ES-I3 (cell line): ENCODE measurements around the gene VAMP5.
"Not testable (repeated sequence)": the region's sequence is repeated elsewhere in the genome, so short reads cannot be mapped to it uniquely, and the experiment has no call there.

Experiments used
- H3K36me3 ChIP-seq: 2 replicates; pipeline ENCODE4 v1.6.1; 2013; ENCODE audit warnings: mild to moderate bottlenecking, low read length, control low read depth, moderate library complexity; ENCODE audit not compliant: insufficient read depth
- H3K4me1 ChIP-seq: 2 replicates; pipeline ENCODE4 v1.6.1; 2013; ENCODE audit warnings: mild to moderate bottlenecking, control low read depth, low read length; ENCODE audit not compliant: insufficient read depth
- H3K9ac ChIP-seq: 2 replicates; pipeline ENCODE4 v1.6.1; 2013; ENCODE audit warnings: low read depth, mild to moderate bottlenecking, low read length, moderate library complexity
- H3K9me3 ChIP-seq: 2 replicates; pipeline ENCODE4 v1.6.1; 2013; ENCODE audit warnings: mild to moderate bottlenecking, low read length, moderate library complexity; ENCODE audit not compliant: control insufficient read depth, insufficient read depth

VAMP5 gene

DNA sequence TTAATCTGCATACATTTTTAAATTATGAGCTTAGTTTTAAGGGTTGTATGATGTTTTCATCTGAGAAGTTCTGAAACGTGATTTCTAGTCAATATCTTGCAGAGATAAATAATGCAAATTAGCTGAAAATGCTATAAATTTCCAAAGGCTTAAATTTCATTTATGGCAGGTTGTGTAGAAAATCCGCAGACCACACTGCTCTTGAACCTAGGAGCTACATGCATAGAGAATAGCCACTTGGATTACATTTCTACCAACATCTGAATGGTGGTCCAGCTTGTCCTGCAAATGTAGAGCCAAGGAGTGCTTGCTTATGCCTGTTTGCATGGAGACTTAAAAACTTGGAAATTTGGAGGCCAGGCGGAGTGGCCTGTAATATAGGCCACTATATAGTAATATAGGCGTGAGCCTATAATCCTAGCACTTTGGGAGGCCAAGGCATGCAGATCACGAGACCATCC lies 38.4 kb upstream of the VAMP5 start:
- Histone ChIP-seq H3K9me3 (no peaks in the 10 kb centered on the region), H3K9ac (no peak overlapping the region), H3K36me3 (peaks cover 47% of the 10 kb centered on the region), H3K4me1 (peaks cover 9% of the 10 kb centered on the region)

DNA sequence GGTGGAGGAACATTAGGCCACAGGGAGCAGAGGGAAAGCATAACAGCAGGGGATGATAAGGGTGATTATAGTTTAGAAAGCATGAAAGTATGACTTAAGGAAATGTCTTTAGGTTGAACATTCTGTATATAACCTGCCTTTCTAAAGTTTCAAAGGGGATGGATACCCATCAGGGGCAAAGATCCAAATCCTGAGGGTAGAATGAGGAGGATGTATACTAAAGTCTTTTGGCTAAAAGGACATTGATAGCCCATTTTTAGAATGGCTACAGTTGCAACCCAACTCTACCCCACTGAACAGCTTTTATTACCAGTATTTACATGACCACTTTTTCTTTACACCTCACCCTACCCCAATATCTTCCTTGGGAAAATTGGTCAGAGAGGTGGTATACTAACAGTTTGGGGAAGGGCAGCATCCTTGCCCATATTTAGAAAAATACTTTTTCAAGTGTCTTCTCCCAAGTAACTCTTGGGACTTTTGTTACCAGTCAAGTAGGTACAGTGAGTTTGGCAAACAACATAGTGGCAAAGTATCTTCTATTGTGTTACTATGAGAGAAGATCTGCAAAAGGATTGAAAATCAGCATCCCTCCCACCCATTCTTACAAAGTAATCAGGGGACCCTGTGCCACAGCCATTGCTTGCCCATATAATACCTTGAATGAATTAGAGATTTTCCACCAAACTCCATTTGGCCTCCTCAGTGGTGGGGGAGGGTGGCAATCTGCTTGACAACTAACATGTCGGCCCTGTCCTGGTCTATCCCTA lies 37.0 kb upstream of the VAMP5 start:
- no peaks in the 10 kb centered on the region for H3K4me1 ChIP-seq
- no peaks in the 10 kb centered on the region for H3K9me3 ChIP-seq
- H3K36me3 ChIP-seq: peaks cover 43% of the 10 kb centered on the region
- H3K9ac ChIP-seq: no peak overlapping the region

GRCh38 chr2:85547859-85548607 lies 36.2 kb upstream of the VAMP5 start:
- Histone ChIP-seq H3K9me3 (no peaks in the 10 kb centered on the region), H3K36me3 (peaks cover 42% of the 10 kb centered on the region), H3K9ac (no peak overlapping the region), H3K4me1 (no peaks in the 10 kb centered on the region)

DNA sequence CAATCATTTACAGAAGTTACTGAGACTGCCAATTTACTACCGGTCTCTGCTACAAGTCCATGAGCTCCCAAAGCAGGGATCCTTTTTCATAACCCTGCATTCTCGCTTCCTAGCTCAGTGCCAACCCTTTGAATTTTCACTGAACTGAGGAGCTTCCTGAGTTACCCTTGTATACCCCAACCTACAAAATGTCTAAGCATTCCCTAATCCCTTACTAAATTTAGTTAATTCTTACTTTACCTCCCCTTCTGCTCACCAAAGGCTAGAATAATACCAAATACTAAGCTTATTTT lies 35.7 kb upstream of the VAMP5 start:
- Histone ChIP-seq H3K36me3 (peaks cover 36% of the 10 kb centered on the region), H3K4me1 (no peaks in the 10 kb centered on the region), H3K9ac (no peak overlapping the region), H3K9me3 (no peaks in the 10 kb centered on the region)

DNA sequence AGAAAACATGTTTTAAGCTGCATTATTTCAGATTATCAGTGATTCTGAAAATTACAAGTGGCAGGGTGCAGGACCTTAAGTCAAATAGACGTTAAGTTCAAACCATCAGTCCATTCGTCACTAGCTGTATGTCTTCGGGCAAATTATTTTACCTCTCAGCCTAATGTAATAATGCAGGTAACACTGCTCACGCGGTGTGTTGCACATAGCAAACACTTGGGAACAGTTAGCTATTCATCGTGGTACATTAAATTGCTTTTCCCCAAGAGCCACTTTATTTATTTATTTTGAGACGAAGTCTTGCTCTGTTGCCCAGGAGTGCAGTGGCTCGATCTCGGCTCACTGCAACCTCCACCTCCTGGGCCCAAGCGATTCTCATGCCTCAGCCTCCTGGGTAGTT lies 35.1 kb upstream of the VAMP5 start:
- H3K4me1 ChIP-seq: no peaks in the 10 kb centered on the region
- peaks cover 38% of the 10 kb centered on the region for H3K36me3 ChIP-seq
- H3K9ac ChIP-seq: no peak overlapping the region
- no peaks in the 10 kb centered on the region for H3K9me3 ChIP-seq

- H3K4me1 ChIP-seq: no peaks in the 10 kb centered on the region
- peaks cover 37% of the 10 kb centered on the region for H3K36me3 ChIP-seq
- H3K9ac ChIP-seq: no peak overlapping the region
These were observed 34.4 kb upstream of the VAMP5 start for GRCh38 chr2:85549826-85550225.

DNA sequence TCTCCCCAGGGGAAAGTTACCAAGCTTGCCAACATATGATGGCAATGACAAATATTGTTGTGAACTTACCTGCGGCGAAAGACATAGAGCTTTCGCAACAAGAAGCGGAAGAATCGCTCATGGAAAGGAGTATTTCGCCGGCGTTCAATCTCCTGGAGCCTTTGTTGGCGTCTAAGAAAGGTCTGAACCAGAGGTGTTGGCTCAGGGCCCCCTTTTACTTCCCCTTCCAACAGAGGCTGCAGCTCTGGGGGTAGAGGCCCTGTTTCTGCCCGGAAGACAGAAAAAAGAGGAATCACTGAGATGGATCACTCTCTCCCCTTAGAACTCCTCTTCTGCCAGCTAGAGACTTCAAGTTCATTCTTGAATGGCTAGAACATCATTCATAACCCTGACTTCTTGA lies 33.7 kb upstream of the VAMP5 start:
- H3K36me3 ChIP-seq: peaks cover 38% of the 10 kb centered on the region

More at GRCh38 chr2:85549826-85550225, 34.4 kb upstream of the VAMP5 start:
- no peaks in the 10 kb centered on the region for H3K9me3 ChIP-seq

DNA sequence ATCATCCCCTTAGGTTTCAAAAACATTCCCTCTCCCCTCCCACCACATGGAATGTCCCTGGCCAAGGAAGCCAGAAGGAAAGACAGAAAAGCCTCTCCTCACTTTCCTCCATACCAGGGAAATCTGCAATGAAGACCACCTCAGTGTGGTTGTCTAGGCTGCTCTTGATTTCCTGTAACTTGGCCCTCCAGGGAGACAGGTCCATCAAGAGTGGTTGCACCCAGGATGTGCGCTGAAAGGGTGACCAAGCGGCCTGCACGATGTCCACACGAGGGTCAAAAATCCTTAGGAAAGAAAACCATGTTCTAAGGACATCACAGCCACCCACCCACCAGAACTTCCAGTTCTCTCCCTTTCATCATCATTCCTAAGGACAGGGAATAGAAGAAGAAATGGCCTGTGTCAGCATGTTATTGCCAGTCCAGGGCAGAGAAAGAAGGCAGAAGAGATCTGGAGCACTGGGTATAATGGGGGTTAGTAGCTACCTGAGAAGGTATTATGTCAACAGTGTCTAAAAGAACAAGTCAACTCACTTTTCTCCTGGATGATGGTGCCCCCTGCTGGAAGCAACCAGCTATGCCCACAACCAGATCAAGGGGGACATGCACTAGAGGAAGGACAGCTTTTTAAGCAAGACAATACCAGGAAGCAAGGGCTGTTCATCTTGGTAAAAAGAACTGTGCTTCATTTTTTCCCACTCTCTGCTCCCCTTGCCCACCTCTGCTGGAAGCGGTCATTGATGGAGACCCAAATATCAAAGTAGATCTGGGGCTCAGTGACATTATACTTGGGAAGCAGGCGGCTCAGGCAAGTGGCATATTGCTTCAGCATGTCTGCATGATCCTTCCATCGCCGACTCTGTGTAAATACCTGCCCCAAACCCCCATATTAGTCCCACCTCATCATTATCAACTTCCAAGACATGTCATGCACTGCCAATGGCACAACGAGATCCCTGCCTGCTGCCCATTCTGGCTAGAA lies 32.2 kb upstream of the VAMP5 start:
- H3K36me3 ChIP-seq: peaks cover 36% of the 10 kb centered on the region

More for the DNA sequence above, 33.7 kb upstream of the VAMP5 start:
- H3K9me3 ChIP-seq: no peaks in the 10 kb centered on the region
- no peaks in the 10 kb centered on the region for H3K4me1 ChIP-seq
- H3K9ac ChIP-seq: no peak overlapping the region

DNA sequence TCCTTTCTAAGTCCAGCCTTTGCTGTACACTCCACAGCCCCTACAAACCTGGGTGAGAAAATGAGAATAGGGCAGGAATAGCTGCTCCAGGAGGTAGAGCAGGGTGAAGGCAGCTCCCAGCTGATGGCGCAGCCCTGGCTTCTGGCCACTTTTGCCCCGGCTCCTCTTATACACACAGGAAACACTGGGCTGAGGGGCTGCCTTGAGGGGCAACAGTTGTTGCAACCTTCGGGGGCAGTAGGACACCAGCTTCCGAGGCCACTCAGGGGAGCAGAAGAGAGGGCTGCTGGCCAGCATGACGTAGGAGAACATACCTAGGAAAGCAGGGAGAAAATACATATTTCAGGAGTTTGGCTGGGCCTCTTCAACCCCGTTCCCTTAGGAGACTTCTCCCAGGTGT lies 31.0 kb upstream of the VAMP5 start:
- H3K9me3 ChIP-seq: no peaks in the 10 kb centered on the region
- H3K36me3 ChIP-seq: peaks cover 36% of the 10 kb centered on the region
- no peak overlapping the region for H3K9ac ChIP-seq
- no peaks in the 10 kb centered on the region for H3K4me1 ChIP-seq

More for the DNA sequence above, 32.2 kb upstream of the VAMP5 start:
- Histone ChIP-seq H3K9ac (no peak overlapping the region), H3K4me1 (no peaks in the 10 kb centered on the region), H3K9me3 (no peaks in the 10 kb centered on the region)

GRCh38 chr2:85554980-85555612 lies 29.1 kb upstream of the VAMP5 start:
- no peaks in the 10 kb centered on the region for H3K4me1 ChIP-seq
- peaks cover 32% of the 10 kb centered on the region for H3K36me3 ChIP-seq

DNA sequence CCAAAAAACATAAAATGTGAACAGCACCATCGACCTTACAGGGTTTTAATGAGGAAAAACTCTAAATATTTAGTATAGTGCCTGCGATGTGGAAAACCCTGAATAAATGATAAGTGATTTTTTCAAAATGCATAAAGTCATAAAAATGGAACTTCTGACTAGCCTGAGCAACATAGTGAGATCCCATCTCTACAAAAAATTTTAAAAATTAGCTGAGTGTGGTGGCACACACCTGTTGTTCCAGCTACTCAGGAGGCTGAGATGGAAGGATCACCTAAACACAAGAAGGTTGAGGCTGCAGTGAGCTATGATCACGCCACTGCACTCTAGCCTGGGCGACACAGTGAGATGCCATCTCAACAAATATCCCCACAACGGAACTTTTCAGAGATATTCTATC lies 27.1 kb upstream of the VAMP5 start:
- no peak overlapping the region for H3K9ac ChIP-seq
- H3K4me1 ChIP-seq: no peaks in the 10 kb centered on the region; the same call in 1 of the 2 replicates
- H3K36me3 ChIP-seq: peaks cover 20% of the 10 kb centered on the region
- H3K9me3 ChIP-seq: no peaks in the 10 kb centered on the region

More at GRCh38 chr2:85554980-85555612, 29.1 kb upstream of the VAMP5 start:
- H3K9me3 ChIP-seq: no peaks in the 10 kb centered on the region
- H3K9ac ChIP-seq: no peak overlapping the region

- H3K9me3 ChIP-seq: no peaks in the 10 kb centered on the region
- H3K4me1 ChIP-seq: no peaks in the 10 kb centered on the region; the same call in 1 of the 2 replicates
- H3K9ac ChIP-seq: no peak overlapping the region
- peaks cover 13% of the 10 kb centered on the region for H3K36me3 ChIP-seq
These were observed 26.1 kb upstream of the VAMP5 start for GRCh38 chr2:85558160-85558559.

- H3K9me3 ChIP-seq, H3K36me3 ChIP-seq: not testable (repeated sequence)
- H3K9ac ChIP-seq: peak overlapping the region; percentile 94
These were observed 23.9 kb upstream of the VAMP5 start for GRCh38 chr2:85560403-85560726.

GRCh38 chr2:85560812-85561279 lies 23.4 kb upstream of the VAMP5 start:
- peak overlapping the region; percentile 94 for H3K9ac ChIP-seq
- no peaks in the 10 kb centered on the region for H3K9me3 ChIP-seq
- peaks cover 2% of the 10 kb centered on the region; the same call in 1 of the 2 replicates for H3K36me3 ChIP-seq
- no peaks in the 10 kb centered on the region; the same call in 1 of the 2 replicates for H3K4me1 ChIP-seq

More at GRCh38 chr2:85560403-85560726, 23.9 kb upstream of the VAMP5 start:
- not testable (repeated sequence) for H3K4me1 ChIP-seq
